Measurements from ENCODE around the gene POLR2C.

The POLR2C gene

GRCh38 chr16:57452021-57452420 is 10.5 kb upstream of the POLR2C start:
- peak; percentile 25 for DNase-seq

DNA sequence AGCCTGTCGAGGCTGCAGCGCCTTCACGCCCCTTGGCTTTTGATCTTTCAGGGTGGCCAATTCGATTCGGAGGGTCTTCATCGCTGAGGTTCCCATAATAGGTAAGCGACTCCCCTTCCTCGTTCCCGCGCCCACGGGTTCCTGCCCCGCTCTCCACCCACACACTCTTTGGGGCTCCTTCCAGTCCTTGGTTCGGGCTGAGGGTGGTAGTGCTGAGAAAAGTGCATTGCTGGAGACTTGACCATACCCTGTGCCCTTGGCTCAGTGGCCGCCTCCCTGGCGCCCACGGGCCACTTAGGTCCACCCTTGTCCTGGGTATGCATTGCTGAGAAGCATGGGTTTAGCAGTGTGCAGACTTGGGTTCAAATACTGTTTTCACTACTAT is 491 bp downstream of the POLR2C start:
- peak; percentile 12 for DNase-seq

- no peak for DNase-seq
These were observed 2.0 kb downstream of the POLR2C start for GRCh38 chr16:57464523-57464922.

GRCh38 chr16:57468346-57468745 is 5.9 kb downstream of the POLR2C start:
- no peak for DNase-seq

DNA sequence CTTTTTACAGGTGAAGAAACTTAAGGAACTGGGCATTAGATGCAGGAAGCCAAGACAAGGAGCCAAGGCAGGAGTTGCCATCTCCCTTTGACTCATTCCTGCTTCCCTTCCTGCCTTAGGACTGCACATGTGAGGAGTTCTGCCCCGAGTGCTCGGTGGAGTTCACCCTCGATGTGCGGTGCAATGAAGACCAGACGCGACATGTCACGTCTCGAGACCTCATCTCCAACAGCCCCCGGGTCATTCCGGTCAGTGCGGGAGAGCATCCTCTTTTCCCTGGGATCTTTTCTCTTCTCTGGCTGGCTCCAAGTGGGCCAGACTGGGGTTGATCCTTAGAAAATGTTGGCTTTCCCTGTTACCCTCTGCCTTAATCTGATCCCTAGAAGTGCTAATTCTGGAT is 6.6 kb downstream of the POLR2C start:
- DNase-seq: no peak

DNA sequence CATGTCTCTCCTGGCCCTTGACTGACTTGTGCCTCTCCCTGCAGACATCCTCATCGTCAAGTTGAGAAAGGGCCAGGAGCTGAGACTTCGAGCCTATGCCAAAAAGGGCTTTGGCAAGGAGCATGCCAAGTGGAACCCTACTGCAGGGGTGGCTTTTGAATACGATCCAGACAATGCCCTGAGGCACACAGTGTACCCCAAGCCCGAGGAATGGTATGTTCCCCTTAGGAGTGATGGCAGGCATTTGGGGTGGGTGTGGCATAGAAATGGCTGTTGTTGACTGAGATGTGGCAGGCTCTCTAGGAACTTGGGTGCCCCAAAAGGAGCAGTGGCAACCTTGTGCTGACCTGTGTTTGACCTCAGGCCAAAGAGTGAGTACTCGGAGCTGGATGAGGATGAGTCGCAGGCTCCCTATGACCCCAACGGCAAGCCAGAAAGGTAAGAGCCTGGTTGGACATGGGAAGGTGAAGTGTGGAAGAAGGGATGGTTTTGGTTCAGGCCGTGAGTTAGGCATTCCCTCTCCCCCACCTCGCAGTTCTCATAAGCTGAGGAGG is 7.5 kb downstream of the POLR2C start:
- no peak for DNase-seq

GRCh38 chr16:57470711-57471110 is 8.2 kb downstream of the POLR2C start:
- DNase-seq: peak; percentile 19

DNA sequence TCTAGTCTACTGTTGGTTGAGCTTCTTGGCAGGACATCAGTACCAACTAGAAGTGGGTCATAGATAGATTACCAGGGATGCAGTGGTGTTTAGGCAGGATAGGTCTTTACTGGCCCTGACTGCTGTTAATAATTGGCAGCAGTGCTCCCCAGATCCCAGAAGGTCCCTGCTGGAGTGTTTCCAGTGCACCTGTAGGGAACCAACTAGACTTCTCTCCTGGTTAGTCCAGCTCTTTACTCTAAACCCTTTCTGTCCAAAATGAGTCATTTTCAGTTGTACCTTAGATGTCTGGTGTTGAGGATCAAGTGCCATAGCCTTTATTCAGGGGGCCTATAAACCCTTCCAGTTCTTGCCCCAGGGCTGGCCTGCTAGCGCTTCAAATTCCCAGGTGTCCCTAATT is 8.7 kb downstream of the POLR2C start:
- DNase-seq: no peak

- DNase-seq: no peak
These were observed 9.6 kb downstream of the POLR2C start for GRCh38 chr16:57471852-57472664.

- no peak for DNase-seq
These were observed 10.2 kb downstream of the POLR2C start for GRCh38 chr16:57472665-57473060.

DNA sequence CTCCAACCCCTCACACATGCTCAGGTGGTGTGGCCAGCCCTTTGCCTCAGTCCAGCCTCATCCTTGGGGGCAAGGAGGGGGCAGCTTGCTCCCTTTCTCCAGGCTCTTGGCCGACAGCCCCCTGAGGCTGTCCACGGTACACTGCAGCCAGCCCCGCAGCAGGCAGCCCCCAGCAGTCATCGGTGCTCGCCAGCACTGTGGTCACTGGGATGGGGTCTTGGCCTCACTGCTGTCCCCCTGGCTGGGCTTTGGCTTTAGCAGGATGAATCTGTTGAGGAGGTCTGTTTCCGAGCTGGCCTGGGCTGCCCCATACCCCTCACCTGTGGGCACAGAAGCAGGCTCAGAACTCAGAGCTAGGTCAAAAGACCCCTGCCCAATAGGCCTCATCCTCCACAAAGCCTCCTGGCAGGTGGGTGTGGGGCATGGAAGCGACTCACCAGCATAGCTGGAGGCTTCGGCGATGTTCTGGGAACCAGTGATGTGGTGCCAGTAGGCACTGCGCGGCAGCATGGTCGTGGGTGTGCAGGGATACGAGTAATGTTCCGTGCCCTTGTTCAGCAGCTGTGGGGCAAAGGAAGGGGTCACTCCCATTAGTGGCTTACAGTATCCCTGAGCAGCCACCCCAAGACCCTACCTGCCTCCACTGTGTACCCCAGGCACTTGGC is 10.8 kb downstream of the POLR2C start:
- DNase-seq: no peak

DNA sequence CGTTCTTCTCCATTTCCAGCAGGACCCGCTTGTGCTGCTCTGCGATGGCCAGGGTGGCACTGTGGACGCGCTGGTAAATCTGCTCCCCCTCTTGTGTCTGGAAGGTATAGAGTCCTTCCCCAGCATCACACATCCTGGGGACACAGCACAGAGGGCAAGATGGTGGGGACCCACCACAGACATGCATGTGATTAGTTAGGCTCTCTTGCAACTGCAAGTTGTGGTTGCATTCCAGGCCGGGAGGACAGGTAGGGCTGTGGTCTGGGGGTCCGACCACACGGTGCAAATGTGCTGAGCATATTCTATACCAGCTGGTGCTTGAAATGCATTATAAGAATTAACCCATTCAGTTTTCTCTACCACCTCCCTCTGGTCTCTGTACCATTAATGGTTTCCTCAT is 11.4 kb downstream of the POLR2C start:
- no peak for DNase-seq

- no peak for DNase-seq
These were observed 12.5 kb downstream of the POLR2C start for GRCh38 chr16:57474671-57475661.

DNA sequence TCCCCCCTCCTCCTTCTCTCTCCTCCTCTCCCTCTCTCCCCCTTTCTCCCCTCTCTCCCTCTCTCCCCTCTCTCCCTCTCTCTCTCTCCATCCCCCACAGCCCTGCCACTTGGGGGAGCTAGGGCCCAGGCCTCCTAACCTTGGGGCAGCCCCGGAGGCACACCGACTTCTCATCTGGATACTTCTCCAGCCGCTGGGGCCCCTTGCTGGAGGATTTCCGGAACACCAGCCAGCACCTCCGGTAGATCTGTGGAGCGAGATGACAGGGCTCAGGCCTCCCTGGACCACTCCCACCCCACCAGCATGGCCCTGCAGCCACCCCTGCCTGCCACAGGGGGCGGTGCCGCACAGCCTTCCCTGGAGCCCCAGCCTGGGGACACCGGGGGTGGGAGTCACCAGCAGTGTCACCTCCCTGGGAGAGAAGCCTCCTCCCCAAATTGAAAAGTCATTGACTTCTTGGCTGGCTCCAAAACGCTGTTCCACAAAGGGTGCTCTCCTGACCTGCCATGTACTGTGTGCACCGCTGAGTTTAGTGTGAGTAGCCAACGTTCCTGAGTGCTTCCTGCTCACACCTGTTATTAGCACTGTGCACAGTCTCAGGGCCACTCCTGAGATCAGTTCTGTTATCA is 13.3 kb downstream of the POLR2C start:
- peak; percentile 39 for DNase-seq

- DNase-seq: no peak
These were observed 14.3 kb downstream of the POLR2C start for GRCh38 chr16:57476546-57477410.

DNA sequence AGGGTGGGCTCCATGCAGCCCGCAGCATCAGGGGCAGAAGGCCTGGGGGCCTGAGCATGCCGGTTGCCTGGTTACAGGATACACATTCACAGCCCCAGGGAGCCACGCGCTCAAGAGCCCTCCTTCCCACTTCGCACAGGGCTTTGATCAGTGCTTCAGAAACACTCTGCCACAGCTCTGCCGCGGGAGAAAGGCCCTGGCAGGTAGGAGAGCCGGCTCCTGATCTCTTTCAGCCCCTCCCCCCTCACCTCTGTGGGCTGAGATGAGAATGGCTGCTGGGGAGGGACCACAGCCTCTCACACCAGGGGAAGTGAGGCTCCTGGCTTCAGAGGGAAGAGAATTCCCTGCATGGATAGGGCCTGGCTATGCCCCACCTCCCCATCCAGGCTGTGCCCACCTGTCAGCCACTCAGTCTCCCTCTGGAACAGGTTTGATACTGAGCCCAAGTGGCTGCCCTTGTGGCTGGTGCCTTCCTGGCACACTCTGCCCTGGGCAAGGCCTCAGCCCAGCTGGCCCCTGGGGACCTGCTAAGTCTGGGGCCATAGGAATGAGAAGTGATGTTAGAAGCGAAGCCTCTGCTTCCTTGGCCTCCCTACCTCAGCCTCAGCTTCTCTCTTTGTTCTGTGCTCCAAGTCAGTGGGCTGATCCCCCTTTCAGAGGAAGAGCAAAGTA is 15.2 kb downstream of the POLR2C start:
- DNase-seq: no peak

DNA sequence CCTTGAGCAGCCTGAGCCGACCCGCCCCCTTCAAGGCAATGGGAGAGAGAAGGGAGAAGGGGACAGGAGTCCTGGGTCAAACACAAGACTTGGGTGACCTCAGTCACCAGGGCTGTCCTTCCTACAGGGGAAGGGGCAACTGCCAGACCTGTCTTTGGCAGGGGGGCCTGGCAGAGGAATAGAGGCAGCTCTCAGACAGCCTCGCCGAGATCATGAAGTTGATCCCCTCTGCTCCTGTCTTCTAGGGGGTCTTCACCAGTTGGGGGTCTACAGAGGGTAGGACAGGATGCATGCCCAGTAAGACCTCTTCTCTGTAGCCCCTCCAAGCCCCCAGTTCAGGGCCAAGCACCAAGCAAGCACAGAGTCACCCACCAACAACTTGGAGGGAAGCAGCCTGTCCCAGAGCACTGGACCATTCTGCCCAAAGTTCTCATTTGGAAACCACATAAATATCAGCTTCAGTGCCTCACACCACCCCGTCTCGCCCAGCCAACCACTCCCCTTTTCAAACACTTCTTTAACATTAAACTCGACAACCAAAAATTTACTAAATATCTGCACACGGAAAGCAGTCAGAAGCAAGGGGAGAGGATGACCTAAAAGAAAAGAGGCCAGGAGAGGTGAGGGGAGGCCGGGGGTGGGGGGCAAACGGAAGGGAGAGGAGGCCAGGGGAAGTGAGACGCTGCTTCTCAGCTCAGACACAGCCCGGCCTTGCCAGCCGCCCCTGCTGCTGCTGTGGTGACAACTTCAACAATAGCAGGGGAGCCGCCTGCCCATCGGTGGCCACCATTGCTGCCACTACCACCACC is 16.1 kb downstream of the POLR2C start:
- DNase-seq: no peak

DNA sequence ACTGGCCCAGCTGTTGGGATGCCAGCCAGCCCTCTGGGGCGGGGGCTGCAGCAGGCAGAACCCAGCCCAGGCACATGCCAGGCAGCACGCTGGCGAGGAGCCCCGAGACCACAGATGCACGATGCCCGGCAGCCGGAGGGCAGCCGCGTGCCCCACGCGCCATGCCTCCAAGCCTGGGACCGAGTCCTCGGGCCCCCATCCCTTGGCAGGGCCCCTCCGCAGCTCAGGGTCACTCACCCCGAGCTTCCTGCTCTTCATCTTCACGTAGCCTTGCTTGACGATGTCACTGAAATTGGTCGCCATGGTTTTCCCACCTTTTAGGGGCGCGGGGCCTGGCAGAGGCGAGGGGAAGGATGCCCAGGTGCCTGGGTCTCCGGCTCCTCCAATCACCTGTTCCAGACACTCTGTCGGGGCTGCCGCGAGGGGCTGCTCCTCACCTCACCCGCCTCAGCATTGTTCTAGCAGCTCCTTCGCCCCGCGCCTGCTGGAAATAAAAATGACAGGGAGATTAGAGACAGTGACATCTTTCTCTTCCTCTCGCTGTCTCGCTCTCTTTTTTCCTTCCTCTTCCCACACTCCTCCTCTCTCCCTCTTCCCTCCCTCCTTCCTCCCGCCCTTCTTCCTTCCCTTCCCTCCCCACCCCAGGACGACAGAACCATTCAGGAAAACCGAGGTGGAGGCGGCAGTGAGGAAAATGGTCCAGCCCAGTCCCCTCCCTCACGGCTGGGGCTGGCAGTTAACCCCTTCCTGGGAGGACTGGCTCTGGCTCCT is 16.9 kb downstream of the POLR2C start:
- no peak for DNase-seq

All from inflammatory macrophage treated with lipopolysaccharide for 4 hours (primary cell).